Glutamatergic neuron (in vitro differentiated cells): ENCODE data around the gene TIMP2. TPM values are rescaled to one million over a fixed set of nuclear protein-coding genes. Genes with fewer than 3 reads are reported as not detected.

Source experiments
- DNase-seq: peaks from one replicate; pipeline ENCODE4 v3.0.0; 2022
- H3K27ac Mint-ChIP-seq: one replicate; pipeline ENCODE4 v1.8.0; 2020; ENCODE audit warnings: mild to moderate bottlenecking, mixed read lengths, inconsistent platforms; ENCODE audit not compliant: unreplicated experiment
- H3K27me3 Mint-ChIP-seq: one replicate; pipeline ENCODE4 v1.8.0; 2020; ENCODE audit warnings: mild to moderate bottlenecking, moderate library complexity, mixed read lengths, inconsistent platforms; ENCODE audit not compliant: unreplicated experiment
- H3K36me3 Mint-ChIP-seq: one replicate; pipeline ENCODE4 v1.8.0; 2020; ENCODE audit warnings: mild to moderate bottlenecking, mixed read lengths, inconsistent platforms; ENCODE audit not compliant: unreplicated experiment
- H3K4me1 Mint-ChIP-seq: one replicate; pipeline ENCODE4 v1.8.0; 2020; ENCODE audit warnings: mild to moderate bottlenecking, low read depth, mixed read lengths, inconsistent platforms; ENCODE audit not compliant: unreplicated experiment
- H3K4me3 Mint-ChIP-seq: one replicate; pipeline ENCODE4 v1.8.0; 2020; ENCODE audit warnings: mild to moderate bottlenecking, mixed read lengths, inconsistent platforms; ENCODE audit not compliant: unreplicated experiment
- H3K9me3 Mint-ChIP-seq: one replicate; pipeline ENCODE4 v1.8.0; 2020; ENCODE audit warnings: mild to moderate bottlenecking, moderate library complexity, mixed read lengths, inconsistent platforms; ENCODE audit not compliant: unreplicated experiment
- CTCF ChIP-seq: fragments of 200-600 bp; sonication (generic); IDR thresholded peaks from one replicate; pipeline ENCODE4 v1.5.0; 2021; ENCODE audit not compliant: partially characterized antibody, unreplicated experiment
- long read RNA-seq: library from polyadenylated mRNA; unstranded; transcript quantifications from one replicate; pipeline ENCODE4 v2.0.0, GENCODE V29; 2020; ENCODE audit not compliant: unreplicated experiment
- total RNA-seq: library from RNA; stranded (reverse); fragmentation: NEBNext Ultra II Directional; extraction: Animal tissue kit (Norgen Biotek cat#: 25700); gene quantifications from one replicate; pipeline ENCODE4 v1.2.1, GENCODE V29; 2021; ENCODE audit not compliant: unreplicated experiment

TIMP2 gene
- 121 TPM for total RNA-seq
- long read RNA-seq, partial matches to known transcripts: 0 of 6 reads
- long read RNA-seq, other reads (novel, unspliced or antisense): 6 of 6 reads

- H3K4me3 Mint-ChIP-seq: peak within 1 kb of the TSS; percentile 85
- peaks cover 17% of the 10 kb centered on the region for H3K4me1 Mint-ChIP-seq
- peaks cover 9% of the 10 kb centered on the region for H3K27me3 Mint-ChIP-seq
- no peak within 1 kb of the TSS for H3K27ac Mint-ChIP-seq
- peak; percentile 62 for TF ChIP-seq CTCF
- peak; percentile 91 for DNase-seq
- H3K9me3 Mint-ChIP-seq: peaks cover 2% of the 10 kb centered on the region
- H3K36me3 Mint-ChIP-seq: no peaks in the 10 kb centered on the region
These were observed at the start of gene TIMP2 for GRCh38 chr17:78925234-78925633. Gene TIMP2 (minus strand): TSS chr17:78925387. CDS start chr17:78925088, 299 bp downstream.

- Mint-ChIP-seq H3K4me3 (no peak overlapping the region), H3K27me3 (peaks cover 18% of the 10 kb centered on the region), H3K4me1 (peaks cover 29% of the 10 kb centered on the region), H3K27ac (peak overlapping the region; percentile 98), H3K36me3 (no peaks in the 10 kb centered on the region), H3K9me3 (peaks cover 8% of the 10 kb centered on the region)
- no peak for TF ChIP-seq CTCF
- no peak for DNase-seq
These were observed 48.8 kb upstream of the TIMP2 start for GRCh38 chr17:78973792-78974520.

- H3K4me1 Mint-ChIP-seq: peaks cover 29% of the 10 kb centered on the region
- H3K9me3 Mint-ChIP-seq: peaks cover 8% of the 10 kb centered on the region
- H3K27ac Mint-ChIP-seq: no peak overlapping the region
- H3K27me3 Mint-ChIP-seq: peaks cover 18% of the 10 kb centered on the region
- H3K4me3 Mint-ChIP-seq: no peak overlapping the region
- TF ChIP-seq CTCF: no peak
- H3K36me3 Mint-ChIP-seq: no peaks in the 10 kb centered on the region
- no peak for DNase-seq
These were observed 48.0 kb upstream of the TIMP2 start for GRCh38 chr17:78973196-78973595.

- no peak for DNase-seq
These were observed 47.4 kb upstream of the TIMP2 start for GRCh38 chr17:78972507-78973105.

More at GRCh38 chr17:78972507-78973105, 47.4 kb upstream of the TIMP2 start:
- Mint-ChIP-seq H3K27me3 (peaks cover 18% of the 10 kb centered on the region), H3K4me1 (peaks cover 27% of the 10 kb centered on the region), H3K36me3 (no peaks in the 10 kb centered on the region), H3K27ac (peak overlapping the region; percentile 43), H3K9me3 (peaks cover 8% of the 10 kb centered on the region), H3K4me3 (no peak overlapping the region)
- no peak for TF ChIP-seq CTCF
